Activated CD8-positive, alpha-beta memory T cell treated with anti-CD3 and anti-CD28 coated beads for 24 hours (primary cell): ENCODE results near the gene FHAD1.
A peak's percentile ranks its signal among the peaks of the same experiment; 100 is the strongest.

Experiments used
- DNase-seq: peaks from one replicate; pipeline ENCODE4 v3.0.0-alpha.2; 2020

FHAD1 gene

DNA sequence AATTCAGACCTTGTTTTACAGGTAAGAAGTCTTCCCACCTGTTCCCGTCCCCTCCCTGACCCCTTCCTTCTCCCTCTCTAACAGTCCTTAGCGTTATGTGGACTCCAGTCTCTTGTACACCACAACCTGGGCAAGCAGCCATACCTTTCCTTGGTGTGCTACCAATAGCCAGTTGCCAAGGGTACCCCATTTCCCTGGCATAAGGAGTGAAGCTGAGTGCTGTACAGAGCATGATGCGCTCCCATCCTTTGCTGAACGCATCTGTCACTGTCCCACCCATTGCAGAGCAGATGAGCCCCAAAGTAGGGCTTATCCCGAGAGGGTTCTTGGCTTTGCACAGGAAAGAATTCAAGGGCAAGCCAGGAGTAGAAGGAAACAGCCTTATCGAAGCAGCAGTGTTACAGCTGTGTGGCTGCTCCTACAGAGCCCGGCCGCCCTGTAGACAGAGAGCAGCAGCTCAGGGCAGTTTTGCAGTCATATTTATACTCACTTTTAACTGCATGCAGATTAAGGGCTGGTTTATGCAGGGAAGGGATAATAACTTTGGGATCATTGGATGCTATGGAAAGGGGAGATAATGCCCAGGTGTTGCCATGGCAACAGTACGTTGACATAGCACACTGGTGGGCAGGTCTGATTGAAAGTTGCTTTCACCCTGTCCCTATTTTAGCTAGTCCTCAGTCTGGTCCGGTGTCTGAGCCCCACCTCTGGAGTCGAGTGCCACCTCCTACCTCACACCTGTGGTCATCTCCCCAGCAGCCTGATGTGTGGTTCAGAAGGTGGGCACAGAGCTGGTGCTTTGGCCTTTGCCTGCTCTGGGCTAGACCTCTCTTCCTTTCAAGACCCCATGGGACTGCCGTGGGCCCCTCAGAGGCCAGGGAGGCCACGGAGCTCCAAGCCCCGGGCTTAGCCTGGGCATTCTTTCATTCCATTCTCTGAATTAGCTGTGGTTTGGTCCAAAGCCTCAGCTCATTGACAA lies 5.1 kb downstream of the FHAD1 start:
- no peak for DNase-seq

DNA sequence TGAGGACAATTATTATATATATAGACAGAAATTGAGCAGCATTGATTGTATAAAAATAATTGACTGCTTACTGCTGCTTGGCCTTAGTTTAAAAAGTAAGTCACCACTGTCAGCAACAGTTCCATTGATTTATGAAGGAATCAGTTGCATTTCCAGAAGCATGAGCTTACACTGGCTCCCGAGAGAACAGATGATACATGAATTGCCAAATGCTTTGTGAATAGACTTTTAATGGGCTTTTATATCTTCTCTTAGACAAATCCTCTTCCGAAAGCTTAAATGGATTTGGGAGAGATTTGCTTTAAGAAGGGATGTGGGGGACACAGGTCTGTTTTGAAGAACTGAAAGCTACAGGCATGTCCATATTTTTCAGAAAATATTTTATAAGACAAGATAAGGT lies 7.5 kb downstream of the FHAD1 start:
- DNase-seq = no peak

DNA sequence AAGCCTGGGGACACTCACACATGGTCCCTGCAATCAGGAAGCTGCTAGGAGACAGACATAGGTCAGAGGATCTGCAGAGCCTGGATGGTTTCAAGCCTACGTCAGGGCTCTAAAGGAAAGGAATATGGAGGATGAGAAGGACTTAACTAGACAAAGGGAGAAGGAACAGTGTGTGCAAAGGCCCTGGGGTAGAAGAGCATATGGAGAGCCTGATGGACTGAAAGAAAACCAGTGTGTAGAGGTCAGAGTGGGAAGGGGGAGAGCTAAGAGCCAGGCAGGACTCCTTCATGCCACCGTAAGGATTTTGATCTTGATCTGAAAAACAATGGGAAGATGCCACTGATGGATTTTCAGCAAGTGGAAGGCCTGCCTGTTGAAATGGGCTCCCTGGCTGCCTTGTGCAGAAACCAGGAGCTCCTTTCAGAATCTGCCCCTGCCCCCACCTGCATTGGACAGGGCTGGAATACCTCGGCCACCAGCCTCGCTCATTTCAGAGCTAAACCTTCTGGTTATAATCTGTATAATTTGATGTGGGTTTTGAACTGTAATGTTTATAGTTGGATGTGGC lies 8.6 kb downstream of the FHAD1 start:
- DNase-seq = peak; percentile 54

DNA sequence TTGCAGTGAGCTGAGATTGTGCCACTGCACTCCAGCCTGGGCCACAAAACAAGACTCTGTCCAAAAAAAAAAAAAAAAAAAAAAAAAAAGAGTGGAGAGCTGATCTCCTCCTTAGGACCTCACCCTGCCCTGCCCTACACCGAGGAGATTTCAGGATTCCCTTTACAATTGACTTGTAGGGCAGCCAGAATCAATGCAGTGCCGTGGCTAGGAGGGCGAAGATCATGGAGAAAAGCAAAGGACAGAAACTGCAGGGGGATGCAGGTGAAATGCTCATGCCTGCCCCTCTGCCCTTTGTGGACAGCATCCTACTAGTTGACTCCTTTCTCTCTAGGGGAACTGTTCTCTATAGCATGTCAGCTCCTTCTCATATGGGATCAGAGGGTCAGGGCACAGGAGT lies 9.6 kb downstream of the FHAD1 start:
- DNase-seq = no peak

DNA sequence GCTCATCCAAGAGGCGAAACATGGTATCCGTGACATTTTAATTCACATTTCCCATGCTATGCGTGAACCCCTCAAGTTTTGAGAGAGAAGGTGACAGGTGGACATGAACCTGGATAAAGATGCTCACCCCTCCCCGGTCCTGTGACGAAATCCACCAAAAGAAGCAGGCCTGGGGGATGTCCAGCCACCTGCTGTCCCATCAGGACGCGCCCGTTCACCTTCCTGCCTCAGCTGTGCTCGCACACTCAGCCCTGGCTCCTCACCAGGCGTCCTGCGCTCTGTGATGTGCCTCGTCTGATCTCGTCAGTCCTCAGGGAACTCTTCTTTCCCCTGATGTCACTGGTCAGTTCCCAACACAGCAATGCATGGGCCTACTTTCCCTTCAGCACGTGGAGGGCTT lies 10.3 kb downstream of the FHAD1 start:
- no peak for DNase-seq

DNA sequence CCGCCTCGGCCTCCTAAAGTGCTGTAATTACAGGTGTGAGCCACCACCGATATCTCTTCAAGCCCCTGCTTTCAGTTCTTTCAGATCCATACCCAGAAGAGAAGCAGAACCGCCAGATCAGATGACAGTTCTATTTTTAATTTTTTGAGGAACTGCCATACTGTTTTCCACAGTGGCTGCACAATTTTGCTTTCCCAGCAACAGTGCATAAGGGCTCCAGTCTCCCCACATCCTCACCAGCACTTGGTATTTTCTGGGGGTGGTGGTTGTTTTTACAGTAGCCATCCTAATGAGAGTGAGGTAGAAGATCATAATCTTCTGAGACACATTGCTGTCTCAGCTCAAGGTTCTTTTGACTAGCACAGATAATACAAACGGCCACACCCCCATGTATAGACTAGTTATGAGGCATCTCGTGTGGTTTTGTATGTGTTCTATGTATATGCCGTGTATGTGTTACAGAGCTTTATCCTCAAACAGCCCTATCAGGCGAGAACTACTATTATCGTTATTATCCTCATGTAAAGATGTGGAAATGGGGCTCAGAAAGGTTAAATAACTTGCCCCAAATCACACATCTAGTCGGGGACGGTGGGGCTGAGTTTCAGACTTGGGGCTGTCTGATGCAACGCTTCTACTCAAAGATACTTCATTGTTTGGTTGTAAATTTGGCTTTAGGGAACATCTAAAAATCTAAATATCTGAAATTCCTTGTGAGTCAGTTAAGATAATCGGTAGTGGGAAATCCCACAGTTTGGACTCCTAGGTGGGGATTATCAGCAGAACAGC lies 12.0 kb downstream of the FHAD1 start:
- peak; percentile 13 for DNase-seq

DNA sequence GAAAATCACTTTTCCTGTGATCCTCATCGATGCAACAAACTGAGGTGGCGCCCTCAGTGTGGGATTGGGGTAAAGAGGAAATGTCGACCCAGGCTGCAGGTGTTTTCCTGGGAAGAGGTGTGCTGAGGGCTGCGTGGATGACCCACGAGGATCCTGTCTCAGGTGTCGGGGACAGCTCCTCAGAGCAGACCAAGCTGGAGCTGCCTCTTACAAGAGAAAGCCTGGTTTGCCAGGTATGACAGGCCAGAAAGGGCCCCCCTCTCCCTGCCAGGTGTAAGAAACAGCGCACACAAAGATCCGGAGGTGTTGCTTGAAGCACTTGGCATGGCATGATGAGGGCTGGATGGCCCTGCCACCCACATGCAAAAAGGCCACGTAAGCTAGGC lies 12.6 kb downstream of the FHAD1 start:
- DNase-seq = peak; percentile 43

DNA sequence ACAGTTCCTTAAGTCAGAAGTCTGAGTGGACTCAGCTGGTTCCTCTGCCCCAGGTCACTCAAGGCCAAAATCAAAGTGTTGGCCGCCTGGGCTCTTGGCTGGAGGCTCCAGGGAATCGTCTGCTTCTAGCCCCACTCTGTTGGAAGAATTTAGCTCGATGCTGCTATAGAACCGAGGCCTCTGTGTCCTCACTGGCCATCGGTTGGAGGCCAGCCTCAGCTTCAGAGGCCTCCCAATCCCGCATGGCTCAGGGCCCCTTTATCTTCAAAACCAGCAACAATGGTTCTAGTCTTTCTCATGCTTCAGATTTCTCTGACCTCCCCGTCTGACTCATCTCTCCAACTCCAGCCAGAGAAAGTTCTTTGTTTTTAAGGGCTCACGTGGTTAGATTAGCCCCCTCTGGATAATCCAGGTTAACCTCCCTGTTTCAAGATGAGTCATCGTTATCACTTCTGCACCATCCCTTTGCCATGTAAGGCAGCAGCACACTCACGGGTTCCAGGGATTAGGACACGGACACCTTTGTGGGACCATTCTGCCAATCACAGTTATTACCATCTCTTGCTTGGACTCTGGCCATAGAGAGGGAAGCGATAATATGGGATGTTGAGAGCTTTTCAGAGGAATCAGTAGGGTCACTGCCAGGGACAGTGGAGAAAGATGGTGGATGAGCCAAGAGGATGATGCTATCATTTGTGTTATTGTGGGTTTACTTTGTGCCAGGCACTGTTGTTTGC lies 13.6 kb downstream of the FHAD1 start:
- DNase-seq = peak; percentile 50

DNA sequence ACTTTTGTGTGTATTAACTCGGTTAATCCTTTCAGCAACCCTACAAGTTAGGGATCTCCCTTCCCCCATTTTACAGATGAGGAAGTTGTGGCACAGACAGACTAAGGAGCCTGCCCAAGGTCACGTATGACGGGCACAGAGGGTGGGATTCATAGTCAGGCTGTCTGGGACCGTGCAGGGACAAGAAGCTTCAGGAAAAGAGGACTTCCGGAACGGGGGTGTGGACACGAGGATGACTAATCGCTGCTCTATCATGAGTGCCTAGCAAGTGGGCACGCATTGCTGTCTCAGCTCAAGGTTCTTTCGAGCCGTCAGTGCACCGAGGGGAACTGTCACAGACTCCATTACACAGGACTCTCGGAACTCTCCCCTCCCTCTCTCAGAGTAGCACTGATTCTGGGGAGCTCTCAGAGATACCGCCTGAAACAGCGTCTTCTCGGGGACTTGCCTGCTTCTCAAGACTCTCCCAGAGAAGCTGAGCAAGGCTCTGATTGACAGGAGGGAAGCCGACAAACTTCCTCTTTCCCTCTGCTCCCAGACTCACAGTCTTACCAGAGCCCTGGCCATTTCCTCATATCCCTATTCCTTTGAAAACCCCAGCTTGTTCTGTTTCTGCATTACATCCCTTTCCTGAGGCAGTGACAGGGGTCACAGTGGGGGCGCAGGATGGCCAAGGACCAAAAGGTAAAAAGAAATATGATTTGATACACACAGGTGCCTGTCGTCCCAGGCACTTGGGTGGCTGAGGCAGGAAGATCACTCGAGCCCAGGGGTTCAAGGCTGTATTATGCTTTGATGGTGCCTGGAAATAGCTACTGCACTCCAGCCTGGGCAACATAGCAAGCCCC lies 14.4 kb downstream of the FHAD1 start:
- DNase-seq = peak; percentile 64

DNA sequence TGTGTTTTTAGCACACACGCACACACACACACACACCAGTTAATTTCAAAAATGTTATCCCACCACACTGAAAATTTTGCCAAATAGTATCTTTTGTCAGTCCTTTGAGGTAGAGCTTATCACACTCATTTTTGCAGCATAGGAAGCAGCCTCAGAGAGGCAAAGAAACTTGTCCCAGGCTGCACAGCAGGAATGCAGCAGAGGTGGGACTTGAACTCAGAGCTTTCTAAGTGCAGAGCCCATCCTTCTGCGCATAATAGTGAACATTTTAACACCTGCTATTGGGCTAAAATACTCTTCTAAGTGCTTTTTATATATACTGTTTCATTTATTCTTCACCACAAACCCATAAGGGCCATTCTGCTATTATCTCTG lies 15.0 kb downstream of the FHAD1 start:
- peak; percentile 26 for DNase-seq

DNA sequence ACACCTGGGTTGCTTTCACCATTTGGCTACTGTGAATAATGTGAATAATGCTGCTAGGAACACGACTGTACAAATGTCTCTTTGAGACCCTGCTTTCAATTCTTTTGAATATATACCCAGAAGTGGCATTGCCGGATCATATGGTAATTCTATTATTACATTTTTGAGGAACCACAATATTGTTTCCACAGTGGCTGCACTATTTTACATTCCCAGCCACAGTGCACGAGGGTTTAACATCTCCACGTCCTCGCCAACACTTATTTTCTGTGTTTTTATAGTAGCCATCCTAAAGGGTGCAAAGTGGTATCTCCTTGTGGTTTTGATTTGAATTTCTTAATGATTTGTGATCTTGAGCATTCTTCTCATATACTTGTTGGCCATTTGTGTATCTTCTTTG lies 15.7 kb downstream of the FHAD1 start:
- no peak for DNase-seq

DNA sequence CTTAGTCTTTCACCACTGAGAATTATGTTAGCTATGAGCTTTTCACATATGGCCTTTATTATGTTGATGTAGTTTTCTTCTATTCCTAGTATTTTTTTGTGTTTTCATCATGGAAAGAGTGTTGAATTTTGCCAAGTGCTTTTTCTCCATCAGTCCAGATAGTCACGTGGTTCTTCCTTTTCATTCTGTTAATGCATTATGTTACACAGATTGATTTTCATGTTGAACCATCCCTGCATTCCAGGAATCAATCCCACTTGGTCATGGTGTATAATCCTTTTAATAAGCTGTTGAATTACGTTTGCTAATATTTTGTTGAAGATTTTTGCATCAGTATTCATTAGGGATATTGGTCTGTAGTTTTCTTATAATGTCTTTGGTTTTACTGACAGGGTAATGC lies 17.7 kb downstream of the FHAD1 start:
- no peak for DNase-seq

DNA sequence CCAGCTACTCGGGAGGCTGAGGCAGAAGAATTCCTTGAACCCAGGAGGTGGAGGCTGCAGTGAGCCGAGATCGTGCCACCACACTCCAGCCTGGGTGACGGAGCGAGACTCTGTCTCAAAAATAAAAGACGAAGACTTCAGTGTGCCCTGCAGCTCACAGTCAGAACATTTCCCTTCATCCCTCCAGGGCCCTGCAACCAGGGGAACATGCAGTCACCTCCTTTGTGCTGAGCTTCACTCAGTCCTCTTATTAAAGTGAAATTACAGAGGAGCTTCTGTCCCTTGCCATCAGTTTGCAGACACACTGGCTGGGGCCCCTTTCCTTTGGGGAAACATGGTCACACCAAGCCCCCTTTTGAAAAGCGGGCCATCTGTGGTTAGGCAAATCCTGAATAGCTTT lies 24.2 kb downstream of the FHAD1 start:
- DNase-seq = no peak

DNA sequence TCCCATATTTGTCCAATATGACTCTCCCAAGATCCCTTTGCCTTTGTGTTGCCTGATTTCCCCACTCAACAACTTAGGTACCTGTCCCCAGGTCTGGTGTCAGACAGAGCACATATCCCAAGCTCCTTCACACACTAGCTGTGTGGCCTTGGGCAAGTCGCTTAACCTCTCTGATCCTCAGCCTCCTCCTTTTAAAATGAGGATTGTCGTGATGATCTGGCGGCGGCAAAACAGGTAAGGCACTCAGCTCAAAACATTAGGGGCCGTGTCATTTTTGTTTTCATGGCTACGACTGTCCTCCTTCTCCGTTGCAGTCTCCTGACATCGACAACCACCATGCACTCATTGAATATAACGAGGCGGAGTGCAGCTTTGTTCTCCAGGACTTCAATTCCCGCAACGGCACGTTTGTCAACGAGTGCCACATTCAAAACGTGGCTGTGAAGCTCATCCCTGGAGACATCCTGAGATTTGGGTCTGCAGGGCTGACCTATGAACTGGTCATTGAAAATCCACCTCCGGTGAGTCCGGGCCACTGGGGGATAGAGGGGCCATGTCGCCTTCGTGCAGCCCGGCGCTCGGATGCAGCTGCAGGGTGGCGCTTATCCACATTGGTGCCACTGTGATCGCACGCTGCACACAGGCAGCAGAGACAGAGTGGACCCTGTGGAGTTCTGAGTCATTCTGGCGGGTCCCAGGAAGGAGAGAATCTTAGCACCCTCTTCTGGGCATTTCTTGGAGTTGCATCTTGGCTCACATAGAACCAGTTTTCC lies 25.2 kb downstream of the FHAD1 start:
- DNase-seq = peak; percentile 66

DNA sequence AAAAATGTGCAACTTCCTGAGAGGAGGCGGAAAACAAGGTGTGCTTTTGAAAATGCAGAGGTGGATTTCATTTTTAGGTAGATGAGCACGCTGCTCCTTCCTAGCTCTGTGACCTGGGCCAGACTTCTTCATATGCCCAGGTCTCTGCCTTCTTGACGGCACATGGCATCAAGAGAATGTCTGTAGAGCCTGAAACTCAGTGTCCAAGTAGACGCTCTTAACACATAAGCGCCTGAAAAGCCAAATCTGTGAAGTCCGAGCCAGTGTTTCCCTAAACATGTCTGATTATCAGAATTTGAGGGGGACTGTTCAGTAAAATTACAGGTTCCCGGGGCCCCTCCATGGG lies 25.7 kb downstream of the FHAD1 start:
- DNase-seq = no peak

DNA sequence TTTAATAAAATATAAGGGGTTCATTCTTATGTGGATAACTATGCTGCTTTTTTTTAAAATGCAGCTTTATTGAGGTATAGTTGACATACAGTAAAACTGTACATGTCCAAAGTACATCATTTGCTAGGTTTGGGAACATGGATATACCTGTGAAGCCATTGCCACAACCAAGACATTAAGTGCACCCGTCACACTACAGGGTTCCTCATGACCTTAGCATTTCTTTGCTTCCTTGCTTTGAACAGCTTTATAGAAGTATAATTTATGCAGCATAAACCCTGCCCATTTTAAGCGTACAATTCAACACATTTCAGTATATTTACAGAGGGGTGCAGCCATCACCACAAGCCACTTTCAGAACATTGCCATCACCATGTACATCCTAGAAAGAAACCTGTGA lies 26.3 kb downstream of the FHAD1 start:
- DNase-seq = no peak

DNA sequence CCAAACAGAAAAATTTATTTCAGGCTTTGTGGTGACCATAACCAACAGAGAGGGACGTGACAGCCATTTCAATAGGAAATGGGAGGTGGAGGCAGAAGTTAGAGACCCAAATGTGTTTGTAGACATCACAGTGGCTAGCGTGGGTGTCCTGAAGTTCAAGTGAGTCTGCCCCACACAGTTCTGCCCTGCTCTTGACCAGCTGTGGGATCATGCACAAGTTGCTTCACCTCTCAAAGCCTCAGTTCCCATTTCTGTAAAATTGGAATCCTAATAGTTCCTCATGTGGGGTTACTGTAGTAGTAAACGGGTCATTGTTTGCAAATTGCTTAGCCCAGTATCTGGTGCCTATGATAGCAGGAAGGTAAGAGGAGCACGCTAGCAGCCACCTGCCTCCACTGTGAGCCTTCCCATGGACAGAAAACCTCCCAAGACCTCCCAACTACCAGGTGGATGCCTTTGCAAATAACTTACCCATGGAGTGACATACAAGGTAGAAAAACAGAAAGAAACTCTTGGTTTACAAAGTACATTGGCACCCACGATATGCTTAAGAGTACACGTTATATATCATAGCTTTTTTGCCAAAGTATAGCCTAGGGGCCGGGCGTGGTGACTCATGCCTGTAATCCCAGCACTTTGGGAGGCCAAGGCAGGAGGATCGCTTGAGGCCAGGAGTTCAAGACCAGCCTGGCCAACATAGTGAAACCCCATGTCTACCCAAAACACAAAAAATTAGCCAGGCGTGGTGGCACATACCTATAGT lies 29.1 kb downstream of the FHAD1 start:
- no peak for DNase-seq

DNA sequence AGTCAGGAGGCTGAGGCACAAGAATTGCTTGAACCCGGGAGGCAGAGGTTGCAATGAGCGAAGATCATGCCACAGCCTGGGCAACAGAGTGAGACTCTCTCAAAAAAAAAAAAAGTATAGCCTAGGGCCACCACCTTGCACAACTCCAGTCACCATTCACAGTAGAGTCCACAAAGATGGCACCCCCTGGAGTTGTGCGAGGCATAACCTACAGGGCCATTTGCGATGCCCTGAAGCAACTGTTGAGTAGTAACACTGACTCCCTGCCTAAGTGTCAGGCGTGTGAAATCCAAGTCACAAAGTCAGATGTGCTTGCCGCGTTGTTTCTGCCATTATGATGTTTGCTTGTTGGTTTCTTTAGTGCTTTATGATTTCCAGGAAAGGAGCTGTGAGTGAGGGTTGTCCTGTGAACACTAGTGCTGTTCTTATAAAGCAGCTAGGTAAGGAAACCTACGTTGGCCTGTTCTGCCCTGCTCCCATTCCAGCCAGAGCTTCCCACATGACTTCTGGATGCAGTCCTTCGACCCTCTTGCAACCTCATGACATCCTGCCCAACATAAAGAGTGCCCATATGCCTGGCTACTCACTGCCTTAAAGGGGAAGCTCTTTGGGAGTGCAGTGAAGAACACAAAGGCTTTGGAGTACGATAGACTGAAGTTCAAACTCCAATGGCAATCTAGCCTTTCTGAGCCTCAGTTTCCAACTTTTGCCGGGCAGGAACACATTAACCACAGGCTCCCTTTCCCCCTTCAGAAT lies 29.8 kb downstream of the FHAD1 start:
- DNase-seq = no peak

DNA sequence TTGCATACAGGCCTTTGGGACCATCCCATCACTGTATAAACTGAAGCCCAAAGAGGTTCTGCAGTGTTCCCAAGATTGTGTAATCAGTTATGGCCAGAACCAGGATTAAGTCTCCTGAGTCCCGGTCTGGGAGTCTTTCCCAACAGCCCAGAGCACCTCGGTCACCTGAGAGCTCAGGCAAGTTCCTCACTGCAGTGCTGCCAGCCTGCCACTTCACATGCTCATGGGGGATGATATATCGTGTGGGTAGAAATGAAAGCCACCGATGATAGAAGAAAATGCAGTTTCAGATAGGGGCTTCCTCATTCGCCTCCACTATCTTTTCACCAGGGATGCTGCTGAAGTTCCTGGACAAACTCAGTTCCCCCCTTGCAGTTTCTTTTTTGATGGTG lies 30.4 kb downstream of the FHAD1 start:
- DNase-seq = no peak

DNA sequence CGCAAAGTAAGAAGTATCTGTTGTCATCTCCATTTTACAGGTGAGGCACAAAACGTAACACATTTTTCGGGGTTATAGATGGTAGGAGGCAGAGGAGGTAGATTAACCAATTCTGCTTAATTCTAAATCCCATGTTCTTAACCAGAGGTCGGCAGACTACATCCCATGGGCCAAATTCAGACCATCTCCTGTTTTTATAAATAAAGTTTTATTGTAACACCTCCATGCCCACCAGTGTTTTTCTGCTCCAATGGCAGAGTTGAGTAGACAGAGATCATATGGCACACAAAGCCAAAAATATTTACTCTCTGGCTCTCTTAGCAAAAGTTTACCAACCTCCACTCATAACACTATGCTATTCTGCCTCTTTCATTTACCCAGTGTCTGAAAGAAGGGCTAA lies 30.9 kb downstream of the FHAD1 start:
- DNase-seq = no peak
